NCI-H128 (cell line): ENCODE data around the gene ANKRD29.

ENCODE experiments used
- DNase-seq: peaks from one replicate; lab custom pipeline; 2025; ENCODE audit not compliant: unreplicated experiment; lab: John Stamatoyannopoulos, UW

ANKRD29 gene, protein sequence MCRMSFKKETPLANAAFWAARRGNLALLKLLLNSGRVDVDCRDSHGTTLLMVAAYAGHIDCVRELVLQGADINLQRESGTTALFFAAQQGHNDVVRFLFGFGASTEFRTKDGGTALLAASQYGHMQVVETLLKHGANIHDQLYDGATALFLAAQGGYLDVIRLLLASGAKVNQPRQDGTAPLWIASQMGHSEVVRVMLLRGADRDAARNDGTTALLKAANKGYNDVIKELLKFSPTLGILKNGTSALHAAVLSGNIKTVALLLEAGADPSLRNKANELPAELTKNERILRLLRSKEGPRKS

DNA sequence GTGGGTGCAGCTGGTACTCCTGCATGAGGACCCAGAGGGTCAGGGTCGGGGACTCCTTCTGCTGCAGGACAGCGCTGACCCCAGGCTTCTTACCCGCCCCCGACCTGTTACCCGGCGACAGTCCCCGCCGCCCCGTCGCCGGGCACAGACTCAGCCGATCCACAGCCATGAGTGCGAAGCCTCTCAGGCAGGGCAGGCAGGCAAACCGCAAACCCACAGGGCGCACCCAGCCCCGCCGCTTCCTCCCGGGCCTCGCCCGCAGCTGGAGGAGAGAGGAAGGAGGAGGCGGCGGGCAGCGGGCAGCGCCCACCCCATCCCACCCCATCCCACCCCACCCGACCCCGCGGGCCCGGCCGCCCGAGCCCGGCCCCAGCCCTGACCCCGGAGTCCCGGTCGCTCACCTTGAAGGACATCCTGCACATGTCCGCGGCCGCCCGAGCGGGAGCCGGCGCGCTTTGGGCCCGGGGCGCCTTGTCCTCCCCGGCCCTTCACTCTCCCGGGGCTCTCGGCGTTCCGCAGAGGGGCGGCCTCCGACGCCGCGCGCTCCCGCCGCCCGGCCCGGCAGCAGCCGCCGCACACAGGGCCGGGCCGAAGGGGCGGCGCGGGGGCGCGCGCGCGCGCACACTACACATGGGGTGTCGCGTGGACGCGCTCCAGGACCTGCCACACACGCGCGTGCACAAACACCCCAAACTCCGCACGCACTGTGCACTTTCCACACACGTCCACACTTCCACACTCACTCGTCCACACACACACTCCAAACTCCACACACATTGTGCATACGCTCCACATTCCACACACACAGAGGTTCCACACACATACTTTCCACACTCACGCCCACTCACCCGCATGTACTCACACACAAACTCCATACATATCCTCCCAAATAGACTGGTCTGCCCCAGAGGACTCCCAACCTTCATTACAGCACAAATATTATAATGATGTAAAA is at the start of gene ANKRD29:
TSS of gene ANKRD29 (minus strand) at position 603 of the 955 bp plus-strand sequence. CDS start at position 422, 181 bp downstream.
- DNase-seq = no peak

DNA sequence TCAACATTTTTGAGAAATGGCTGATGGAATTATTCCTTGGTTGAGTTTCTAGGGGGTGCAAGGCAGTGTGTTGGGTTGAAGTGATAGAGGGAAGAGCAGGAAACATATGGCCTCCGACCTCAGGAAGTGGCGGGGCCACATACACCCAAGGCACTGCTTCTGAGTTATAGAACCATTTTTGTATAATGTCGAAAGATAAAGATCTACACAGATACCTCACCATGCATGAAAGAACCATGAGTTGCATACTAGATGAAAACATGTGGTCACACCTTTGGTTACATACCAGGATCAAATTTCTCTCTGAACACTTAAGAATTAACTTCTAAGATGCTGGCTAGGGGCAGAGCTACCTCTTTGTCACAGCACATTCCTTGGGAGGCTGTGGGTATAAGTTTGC is 49.7 kb upstream of the ANKRD29 start:
- no peak for DNase-seq

GRCh38 chr18:23711426-23711825 is 48.7 kb upstream of the ANKRD29 start:
- no peak for DNase-seq

- no peak for DNase-seq
Measured at GRCh38 chr18:23710946-23711345, 48.2 kb upstream of the ANKRD29 start.

DNA sequence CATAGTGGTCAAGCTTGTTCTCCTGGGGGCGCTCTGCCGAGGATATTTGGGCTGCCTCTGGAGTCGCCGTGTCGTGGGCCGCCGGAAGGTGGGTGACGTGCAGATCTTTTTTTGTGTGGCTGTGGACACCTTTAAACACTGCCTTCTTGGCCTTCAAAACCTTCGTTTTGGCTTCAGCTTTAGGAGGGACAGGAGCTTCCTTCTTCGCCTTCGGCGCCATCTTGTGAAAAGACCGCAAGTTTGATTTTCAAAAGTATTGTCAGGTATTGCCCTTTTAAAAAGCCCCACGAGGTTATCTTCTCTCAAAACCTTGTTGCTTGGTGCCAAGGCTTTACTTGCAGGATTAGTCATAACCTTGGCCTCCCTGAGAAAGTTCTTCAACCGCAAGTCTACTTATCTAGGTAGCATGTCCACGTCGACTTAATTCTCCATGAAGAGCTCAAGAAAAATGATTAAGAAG is 47.4 kb upstream of the ANKRD29 start:
- DNase-seq = no peak

DNA sequence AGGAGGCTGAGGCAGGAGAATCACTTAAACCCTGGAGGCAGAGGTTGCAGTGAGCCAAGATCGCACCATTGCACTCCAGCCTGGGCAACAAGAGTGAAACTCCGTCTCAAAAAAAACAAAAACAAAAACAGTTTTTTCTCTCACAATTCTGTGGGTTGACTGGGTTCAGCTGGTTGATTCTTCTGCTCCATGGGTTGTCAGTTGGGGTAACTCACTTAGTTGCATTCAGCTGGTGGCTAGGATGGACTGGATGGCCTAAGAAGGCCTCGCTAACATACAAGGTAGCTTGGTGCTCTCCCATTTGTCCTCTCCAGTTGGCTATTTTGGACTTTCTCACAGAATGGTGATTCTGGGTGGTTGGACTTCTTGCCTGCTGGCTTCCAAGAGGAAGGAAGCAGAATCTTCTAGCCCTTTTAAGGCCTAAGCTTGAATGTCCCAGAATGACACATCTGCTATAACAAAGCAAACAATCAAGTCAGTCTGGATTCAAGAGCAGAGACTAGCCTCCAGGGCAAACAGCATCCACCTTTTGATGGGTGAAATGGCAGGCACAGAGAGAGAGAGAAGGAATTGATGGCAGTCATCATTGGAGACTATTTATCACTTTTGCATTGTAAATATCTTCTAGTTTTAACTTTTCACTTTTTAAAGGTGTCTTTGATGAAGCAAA is 44.4 kb upstream of the ANKRD29 start:
- no peak for DNase-seq

- DNase-seq = no peak
Measured at GRCh38 chr18:23704806-23705205, 42.1 kb upstream of the ANKRD29 start.

- DNase-seq = no peak
Measured at GRCh38 chr18:23703987-23704384, 41.3 kb upstream of the ANKRD29 start.

DNA sequence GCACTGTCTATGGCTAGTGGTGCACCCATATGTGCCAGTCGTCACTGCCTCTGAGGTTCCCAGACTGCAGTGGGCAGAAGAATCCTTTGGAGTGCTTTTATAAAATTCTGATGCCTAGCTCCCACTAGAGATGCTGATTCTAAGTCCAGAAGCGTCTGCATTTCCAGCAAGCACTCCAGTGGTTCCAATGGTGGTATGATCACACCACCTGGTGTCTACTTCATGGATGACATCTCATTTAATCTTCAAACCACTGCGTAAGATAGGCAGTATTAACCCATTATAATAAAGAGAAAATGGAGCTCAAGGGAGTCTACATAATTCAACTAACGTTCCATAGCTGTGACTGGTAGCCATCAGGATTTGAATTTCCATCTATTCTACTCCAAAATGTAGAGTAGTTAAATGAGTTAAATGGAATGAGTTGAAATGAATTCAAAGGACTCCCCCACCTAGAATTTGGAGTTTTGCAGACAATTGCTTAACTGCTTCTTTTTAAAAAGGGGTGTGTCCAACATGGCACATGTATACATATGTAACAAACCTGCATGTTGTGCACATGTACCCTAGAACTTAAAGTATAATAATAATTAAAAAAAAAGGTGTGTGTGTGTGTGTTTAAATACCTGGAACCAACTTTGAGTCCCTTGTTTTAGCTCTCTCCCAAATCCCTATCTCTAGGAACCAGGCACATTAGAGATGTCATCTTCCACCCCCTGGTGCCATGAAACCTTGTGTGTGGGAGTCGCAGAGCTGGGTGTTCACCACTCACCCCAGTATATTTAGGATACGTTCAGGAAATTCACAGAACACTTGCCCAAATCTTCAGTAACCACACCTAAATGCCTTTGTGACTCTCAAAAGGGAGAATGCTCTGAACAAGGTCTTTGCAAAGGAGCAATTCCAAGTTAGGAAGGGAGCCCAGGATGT is 40.6 kb upstream of the ANKRD29 start:
- DNase-seq = peak; percentile 27

DNA sequence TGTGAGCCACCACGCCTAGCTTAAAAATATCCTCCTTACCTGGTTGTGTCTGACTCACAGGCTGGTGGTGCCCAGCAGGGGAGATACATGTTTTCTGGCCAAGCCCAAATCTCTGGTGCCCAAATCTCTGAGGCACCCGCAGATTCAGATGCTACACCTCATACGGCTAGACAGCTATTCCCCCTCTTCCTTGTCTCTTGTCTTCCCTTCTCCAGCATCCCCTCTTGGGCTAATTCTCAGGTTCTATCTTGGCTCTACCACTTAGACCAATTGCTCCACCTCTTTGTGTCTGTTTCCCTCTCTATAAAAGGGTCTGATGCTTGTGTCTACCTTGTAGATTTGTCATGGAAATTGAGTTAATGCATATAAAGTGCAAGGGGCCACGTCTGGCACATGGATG is 39.9 kb upstream of the ANKRD29 start:
- DNase-seq = no peak

DNA sequence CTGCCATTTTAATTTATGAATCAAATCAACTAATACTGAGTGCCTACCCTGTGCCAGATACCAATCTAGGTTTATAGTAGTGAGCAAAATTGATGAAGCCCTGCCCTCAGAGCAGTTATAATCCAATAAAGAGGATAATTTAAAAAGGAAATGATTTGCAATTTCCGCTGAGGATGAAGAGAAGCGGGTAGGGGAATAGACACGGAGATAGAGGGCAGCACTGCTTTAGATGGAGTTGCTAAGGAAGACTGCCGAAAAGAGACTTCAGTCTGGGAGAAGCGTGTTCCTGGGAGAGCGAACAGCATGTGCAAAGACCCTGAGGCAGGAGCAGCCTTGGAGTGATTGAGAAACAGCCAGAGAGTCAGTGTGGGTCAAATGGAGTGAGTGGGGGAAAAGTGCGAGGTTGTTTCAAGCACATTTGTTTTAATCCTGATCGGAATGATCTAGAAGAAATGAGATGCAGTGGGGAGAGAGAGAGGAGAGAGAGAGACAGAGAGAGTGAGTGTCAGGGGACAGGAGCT is 38.9 kb upstream of the ANKRD29 start:
- no peak for DNase-seq

GRCh38 chr18:23701017-23701416 is 38.3 kb upstream of the ANKRD29 start:
- no peak for DNase-seq

DNA sequence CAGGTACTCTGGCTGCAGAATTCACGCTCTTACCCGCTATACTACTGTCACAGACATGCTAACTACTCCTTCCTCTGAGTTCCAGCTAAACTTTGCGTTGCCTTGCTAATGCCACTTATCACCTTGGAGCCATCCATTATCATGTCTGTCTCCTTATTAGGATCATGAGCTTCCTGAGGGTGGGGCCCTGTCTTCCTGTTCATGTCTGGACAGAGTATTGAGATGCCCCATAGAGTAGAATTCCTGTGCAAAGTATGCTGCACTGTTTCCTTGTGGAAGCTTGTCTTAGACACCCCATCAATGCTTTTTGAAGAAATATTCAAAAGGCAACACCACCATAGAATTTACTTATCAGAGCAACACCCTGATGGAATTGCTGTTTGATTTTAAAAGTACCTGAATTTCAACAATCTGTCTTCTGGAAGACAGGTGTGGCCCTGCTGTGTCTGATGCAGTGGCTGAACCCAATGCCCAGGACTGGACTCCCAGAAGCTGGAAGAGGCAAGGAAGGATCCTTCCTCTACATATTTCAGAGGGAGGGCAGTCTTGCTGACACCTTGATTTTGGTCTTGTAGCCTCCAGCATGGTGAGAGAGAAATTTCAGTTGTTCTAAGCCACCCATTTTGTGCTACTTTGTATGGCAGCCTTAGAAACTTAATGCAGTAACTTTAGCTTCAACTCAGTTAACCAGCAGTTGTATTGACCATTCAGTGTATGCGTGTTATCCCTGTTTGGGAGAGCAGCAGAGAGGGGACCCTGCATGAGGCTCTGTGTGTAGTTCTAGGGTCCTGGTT is 32.1 kb upstream of the ANKRD29 start:
- no peak for DNase-seq

DNA sequence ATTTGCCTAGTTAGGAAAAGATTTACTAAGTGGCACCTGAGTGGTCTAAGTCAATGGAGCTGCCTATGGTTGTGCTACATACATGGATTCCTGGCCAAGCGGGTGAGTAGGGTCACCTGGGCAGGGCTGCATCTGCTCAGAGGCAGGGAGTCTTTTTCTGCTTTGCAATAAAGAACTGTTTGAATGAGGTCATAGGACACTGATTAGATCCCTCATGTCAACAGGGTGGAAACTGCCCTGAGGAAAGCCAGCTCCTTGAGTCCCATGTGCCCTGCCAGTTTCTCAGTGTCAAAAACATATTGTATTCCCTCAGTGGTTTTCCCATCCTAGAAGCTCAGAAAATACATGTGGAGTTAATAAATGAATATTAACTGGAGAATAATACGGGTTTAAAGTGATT is 31.1 kb upstream of the ANKRD29 start:
- no peak for DNase-seq

- no peak for DNase-seq
Measured at GRCh38 chr18:23690505-23691068, 27.9 kb upstream of the ANKRD29 start.

DNA sequence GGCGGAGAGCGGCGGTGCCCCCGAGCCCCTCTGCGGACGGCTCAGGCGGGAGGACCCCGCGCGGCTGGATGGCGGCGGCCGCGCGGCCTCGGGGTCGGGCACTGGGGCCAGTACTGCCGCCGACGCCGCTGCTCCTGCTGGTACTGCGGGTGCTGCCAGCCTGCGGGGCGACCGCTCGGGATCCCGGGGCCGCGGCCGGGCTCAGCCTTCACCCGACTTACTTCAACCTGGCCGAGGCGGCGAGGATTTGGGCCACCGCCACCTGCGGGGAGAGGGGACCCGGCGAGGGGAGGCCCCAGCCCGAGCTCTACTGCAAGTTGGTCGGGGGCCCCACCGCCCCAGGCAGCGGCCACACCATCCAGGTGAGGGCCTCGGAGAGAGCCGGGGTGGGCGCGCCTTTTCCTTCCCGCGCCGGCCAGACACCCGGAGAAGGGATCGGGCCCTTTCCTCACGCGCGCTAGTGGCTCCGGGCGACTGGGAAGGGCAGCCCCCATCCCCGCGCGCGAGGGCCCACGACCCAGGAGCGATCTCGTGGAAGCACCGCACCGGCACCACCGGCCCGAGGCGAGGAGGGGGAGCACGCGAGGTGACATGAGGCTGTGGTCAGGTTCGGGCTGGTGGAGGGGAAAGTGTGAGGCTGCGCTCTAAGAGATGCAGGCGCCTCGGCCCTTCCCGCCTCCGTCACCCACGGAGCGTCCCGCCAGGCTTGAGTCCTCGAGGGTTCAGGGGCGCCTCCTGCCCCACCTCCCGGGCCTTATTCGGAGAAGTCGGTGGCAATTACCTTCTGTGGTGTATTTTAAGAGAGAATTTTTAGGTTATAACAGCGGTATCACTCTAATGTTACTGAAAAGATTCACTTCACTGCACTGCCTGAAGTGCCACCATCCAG is 27.1 kb upstream of the ANKRD29 start:
- DNase-seq = no peak

DNA sequence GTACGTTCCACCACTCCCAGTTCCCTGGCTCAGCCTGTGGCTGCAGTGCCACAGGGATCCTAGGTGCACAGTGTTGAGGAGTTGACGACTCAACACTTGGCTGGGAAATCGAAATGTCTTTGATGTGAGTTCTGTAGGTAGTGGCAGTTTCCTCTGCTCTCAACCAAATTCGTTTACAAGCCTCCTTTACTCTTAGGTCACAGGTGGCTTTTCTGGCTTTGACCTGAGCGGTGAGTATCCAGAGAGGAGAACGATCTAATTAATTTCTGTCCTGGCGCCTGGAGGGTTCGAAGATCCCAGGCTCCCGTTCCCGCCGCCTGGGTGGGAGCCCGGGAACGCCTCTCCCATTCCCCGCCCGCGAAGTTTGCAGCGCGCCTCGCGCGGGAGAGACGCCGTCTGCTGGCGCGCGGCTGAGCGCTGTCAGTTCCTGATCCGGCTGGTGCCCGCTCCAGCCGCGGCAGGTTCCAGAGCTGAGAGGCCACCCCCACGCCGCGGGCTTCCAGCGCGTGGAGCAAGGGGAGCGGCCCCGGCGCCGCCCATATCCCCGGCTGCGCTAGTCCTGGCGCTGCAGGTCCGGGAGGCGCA is 26.4 kb upstream of the ANKRD29 start, which contains the start of gene LAMA3:
TSS of gene LAMA3 (plus strand) at position 423 of the 585 bp plus-strand sequence. CDS start 231 bp downstream, outside the sequence.
- peak; percentile 42 for DNase-seq
